DMS53 treated with DMSO at 0.1 percent for 48 hours (cell line): ENCODE results near the gene SH3RF3.
A peak's percentile ranks its signal among the peaks of the same experiment; 100 is the strongest.
"Not testable (repeated sequence)": the region's sequence is repeated elsewhere in the genome, so short reads cannot be mapped to it uniquely, and the experiment has no call there.

Source experiments
- DNase-seq: peaks from one replicate; lab custom pipeline; 2025; ENCODE audit not compliant: unreplicated experiment; lab: John Stamatoyannopoulos, UW

The SH3RF3 gene

DNA sequence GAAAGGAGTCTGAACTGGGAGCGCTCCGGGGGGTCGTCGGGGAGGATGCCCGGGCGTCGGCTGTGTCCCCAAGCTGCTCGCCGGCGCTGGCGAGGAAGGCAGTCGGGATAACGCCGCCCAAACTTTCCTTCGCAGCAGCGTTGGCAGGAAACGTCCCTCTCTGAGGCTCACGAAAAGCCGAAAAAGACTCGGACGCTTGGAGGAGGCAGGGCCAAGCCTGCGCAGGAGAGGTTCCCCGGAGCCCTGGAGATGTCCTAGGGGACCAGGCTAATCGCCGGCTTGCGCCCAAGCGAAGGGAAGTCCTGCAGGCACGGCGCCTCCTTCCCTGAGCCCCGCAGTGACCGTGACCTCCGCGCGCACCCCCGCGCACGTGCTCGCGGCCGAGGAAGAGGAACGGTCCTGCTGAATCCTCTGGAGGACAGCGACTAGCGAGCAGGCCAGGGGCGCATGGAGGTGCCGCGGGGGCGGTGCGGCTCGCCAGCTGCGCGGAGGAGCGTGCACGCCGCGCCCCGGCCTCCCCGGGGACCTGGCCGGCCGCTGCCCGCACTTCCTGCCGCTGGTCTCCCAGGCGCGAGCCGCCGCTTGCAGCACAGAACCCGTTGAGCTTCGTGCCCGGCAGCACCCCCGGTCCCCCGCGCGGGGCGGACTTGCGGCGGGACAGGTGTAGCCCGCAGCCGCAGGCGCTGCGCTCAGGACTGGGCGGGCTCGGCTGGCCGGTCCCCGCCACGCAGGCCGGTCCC is at the start of gene SH3RF3:
Gene SH3RF3 (plus strand): TSS at position 590 of the 740 bp plus-strand sequence.
- DNase-seq = peak; percentile 48

DNA sequence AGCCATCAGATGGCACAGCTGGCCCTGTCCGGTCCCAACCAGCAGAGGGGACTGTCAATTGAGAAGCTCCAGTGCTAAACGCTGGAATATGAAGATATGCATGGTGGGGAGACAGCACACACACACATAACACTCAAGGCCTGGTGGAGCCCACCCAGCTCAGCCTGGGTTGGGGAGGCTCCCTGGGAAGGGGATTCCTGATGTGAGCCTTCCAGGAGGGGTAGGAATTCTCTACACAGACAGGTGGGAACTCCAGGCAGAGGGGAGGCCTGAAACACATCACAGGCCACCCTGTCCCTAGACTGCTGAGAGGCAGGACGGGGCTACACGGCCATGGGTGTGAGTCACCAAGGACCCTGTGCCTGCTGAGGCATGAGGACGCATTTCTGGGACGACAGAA is 49.4 kb upstream of the SH3RF3 start:
- no peak for DNase-seq

DNA sequence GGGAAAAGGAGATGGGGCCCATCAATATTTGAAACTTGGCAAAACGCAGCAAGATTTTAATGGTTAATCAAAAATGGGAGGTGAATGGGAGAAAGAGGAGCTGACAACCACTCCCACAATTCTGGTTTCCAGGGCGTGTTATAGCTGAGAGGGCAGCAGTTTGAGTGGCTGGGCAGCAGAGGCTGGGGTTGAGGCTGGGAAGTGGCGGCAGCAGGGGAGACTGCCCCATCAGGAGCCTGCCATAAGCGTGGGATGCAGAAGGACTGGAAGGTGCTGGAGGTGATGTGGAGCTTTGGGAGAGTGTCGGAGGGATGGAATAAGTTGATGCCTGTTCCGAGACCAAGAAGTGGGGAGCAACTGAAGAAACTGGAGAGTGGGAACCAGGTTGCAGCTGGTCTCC is 48.9 kb upstream of the SH3RF3 start:
- DNase-seq = no peak

DNA sequence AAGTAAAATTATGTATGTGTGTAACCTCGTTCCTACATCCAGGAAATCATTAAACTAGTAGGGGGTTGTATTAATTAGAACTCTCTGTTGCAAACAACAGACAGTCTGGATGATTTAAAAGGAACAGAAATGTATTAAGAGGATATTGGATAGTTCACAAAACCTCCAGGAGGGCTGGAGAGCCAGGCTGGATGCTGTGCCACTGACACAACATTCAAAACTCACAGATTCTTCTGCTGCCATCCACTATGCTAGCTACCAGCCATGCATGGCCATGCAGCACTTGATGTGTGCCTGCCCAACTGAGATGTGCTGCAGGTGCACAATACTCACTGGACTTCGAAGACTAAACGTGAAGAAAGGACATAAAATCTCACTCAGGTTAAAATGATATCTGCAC is 48.2 kb upstream of the SH3RF3 start:
- no peak for DNase-seq

DNA sequence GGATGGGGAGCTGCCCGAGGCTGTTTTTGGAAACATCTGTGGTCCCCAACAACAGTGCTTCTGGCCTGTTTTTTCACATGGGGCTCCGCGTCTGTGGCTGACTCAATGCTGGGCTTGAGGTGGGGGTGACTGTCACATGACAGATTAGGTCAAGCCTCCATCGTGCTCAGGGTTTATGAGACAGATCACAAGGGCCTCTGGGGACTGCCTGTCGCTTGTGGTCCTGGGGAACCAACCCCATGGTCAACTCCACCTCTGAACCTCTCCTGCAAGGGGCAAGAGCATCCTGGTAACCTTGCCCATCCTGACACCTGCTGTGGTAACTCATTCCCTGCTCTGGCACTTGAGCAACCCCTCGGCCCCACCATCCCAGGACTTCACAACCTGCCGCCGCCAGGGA is 47.6 kb upstream of the SH3RF3 start:
- DNase-seq = no peak

DNA sequence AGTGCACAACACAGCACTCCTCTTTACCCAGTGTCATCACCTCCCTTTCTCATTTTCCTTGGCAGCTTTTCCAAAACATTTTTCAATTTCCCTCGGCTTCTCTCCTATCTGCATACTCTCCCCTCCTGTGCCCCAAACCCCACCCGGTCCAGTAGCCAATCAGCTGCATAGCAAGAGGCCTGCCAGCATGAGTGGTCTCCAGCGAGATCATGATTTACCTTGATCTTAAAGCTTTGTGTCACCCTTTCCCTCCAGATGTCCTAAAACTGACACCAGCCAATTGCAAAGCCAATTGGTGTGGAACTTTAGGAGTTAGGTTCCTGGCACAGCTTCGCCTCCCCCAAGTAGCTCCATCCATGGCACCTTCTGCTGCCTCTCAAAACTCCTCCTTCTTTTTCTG is 45.2 kb upstream of the SH3RF3 start:
- no peak for DNase-seq

DNA sequence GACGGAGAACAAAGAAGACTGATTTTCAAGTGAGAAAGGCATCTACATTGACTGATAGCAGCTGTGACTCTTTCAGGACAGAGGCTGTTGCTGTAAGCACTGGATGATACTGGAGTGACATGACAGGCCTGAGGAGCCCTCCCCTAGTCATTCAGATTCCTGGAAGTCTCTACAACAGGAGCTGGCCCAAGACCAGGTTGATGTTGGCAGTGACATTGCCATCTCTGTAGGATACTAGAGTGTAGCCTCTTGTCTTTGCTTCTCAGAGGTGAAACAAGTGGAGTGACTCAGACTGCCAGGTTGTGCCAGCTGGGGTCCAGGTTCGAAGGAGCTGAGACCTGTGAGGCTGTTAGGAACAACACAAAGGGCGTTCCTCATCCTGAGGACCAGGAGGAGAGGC is 44.7 kb upstream of the SH3RF3 start:
- DNase-seq = no peak

DNA sequence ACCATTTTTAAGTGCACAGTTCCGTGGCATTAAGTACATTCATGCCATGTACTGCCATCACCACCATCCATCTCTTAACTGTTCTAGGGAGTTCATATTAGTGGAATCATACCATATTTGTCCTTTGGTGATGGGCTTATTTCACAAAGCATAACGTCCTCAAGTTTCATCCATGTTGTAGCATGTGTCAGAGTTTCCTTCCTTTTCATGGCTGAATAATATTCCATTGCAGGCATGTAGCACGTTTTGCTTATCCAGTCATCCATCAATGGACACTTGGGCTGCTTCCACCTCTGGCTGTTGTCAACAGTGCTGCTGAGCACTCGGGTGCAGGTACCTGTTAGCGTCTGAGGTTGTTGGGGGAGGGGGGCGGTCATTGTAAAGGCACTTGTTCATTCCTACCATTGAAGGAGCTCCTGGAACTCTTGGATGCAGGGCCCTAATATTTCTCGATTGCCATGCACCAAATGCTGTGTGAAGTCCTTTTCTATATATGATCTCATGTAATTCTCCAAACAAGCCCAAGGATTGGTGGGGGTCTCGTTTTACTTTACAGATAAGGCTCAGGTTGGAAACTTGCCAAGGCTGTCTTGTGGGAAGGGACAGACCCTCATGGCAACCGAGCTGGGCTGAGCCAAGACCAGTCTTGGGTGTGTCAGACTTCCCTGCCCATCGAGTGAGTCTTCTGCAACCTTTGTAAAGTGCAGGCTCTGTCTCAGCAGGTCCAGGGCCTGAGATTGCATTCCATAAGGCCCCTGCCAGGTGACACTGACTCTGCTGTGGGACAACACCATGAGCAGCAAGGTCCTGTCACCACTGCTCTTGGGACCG is 42.9 kb upstream of the SH3RF3 start:
- no peak for DNase-seq

DNA sequence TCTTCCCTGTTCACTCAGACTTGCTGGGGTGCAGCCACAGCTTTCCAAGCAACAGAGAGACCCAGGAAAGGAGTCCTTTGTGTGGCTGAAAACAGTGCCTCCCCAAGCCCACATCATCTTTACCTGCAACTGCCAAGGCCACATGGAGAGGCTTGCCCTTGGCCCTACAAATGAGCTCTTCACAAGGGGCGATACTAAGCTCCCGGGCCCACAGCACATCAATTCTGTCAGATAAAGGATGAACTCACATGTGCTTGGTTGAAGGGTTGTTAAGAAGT is 42.3 kb upstream of the SH3RF3 start:
- no peak for DNase-seq

DNA sequence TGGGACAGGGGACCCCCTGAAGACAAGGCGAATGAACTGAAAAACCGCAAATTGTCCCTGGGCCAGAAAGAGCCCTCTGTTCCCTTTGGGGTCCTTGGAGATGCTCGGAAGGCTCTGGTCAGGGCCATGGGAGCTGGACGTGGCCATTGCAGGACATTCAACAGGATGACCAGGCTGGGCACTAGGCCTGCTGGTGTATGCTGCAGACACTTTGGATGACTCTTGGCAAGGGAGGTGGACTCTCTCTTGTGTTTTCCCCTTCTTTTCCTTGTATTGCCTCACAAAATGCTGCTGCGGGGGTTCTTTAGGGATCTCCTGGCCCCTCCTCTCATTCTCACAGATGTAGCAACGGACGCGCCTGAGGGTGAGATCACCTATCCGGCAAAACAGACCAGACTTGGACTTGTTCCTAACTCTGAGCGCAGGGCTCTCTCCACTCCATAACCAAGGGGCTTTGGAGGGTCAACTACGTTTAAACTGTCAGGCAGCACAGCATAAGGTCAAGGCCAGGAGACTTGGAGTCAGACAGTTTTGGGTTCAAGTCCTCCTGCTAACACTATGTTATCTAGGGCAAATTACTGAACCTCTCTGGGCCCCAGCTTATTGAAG is 41.8 kb upstream of the SH3RF3 start:
- DNase-seq = no peak

DNA sequence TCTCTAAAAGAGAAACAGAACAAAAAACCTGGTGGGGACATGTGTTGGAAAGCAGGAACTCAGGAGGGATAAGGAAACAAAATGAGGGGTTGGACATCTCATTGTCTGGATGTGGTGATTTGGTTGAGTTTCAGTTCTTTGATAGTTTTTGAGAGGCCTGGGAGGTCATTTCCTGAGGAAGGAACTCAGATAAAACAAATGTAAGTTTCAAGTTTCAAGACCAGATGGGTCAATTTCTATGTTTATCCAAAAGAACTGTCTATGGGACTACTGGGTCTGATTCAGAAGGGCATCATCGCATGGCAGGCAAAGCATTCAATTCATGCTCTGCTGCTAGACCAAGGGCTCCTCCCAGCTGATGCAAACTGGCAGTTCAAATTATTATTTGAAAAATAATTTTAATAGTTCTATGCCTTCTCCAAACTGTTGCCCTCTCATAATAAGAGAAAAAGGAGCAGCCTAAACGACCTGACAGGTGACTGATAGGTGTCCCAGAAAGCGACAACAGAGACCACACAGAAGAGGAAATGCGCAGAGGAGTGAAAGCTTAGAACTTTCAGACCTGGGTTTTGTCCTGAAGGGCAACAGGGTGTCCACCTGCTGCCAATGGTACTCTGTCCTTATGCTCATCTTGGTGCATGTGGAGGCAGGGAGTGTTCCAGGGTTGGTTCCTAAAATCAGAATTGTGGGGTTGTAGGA is 39.3 kb upstream of the SH3RF3 start:
- no peak for DNase-seq

DNA sequence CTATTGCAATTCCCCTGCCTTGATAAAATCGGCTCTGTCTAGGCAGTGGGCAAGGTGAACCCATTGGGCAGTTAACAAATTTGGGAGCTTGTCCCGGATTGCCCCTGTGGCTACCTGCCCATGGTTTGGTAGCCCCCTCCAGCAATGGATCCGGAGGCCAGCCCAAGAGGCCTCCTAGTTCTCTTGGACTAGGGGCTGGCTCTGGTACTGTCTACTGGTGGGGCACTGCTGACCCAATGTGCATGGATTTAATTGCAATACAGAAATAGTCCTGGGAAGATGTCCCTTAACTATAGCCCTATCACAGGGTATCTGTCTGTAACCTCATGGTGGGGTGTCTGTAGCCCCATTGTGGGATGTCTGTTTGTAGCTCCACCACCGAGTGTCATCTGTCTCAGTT is 37.5 kb upstream of the SH3RF3 start:
- no peak for DNase-seq

DNA sequence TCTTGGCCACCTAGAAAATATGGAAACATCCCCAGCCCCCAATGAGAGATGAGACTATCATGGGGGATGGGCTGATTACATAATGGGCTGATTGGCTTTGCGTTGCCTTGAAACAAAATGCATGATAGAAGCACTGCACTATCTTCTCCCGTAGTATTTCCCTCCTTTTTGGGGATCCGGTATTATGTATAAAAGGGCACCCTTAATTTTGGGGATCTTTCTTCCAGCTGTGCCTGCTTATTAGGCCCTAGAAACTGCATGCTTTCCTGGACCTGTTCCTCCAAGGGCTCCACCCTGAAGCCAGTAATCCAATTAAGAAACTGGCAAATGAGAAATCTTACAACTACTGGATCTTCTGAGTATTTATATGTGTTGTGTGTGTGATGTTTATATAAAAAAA is 34.9 kb upstream of the SH3RF3 start:
- no peak for DNase-seq

DNA sequence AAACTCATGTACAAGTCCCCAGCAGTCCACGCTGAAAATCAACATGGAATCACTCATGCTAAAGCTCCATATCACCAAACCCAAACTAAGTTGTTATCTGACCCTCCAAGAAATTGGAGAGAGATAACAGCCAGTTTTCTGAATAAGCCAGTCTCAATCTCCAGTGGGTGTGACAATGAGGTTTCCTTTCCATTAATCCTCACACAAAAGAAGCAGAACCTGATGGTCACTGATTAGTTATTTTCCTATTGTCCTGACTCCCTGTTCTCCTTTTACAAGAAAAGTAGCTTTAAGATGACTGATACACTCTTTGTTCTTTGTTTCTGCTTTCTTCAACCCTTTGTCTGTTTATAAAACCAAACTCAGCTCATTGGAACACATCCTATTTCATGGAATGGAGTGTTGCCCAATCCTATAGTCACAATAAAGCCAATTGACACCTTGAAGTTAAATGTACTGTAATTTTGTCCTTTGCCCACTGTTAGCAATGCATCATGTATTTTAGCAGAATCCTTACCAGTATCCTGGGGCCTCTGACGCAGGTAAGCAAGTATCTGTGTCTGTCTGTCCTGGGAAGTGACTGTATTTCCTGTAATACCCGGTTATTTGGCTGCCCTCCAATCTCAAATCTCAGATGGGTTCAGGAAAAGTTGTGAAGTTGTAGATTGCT is 30.6 kb upstream of the SH3RF3 start:
- DNase-seq = no peak

DNA sequence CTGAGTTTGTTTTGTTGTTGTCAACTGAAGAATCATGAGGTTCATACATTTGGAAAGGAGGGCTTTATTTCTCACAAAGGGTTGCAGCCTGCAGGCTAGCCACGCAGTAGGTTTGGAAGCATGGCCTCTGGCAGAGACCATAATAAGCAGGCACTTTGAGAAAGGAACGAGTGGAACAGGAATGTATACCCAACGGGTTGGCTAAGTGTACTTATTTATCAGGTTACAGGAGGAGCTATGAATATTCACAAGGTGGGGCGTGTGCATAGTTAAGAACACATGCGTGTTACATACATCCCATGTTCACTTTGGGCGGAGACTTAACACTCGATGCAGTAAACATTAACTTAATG is 30.1 kb upstream of the SH3RF3 start:
- DNase-seq = no peak

DNA sequence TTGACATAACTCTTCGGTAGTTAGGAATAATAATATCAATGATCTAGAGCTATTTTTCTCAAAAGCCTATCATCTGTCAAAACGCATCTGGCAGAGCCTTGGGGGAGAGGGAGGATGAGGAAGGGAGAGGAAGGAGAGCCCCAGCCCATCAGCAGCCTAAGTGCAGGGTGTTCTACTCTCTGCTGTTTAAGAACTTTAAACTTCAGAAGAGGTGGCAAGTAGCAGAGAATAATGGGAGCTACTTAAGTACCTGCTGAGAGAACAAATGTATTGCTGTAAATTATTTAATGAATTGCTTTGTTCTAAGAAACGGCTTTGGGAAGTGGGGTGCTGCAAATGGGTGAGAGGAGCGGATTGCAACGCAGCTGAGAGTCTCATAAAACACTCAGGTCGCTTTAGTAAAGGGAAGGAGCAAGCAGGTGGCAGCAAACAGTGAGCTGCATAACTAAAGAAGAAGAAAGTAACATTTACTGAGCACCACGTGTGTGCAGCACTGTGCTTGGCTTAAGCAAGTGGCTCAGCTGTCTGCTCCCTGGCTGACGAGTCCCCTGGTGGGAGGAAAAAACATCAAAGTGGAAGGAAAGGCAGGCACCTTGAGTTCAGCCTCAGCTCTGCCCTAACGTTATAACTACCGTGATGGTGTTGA is 26.3 kb upstream of the SH3RF3 start:
- no peak for DNase-seq

DNA sequence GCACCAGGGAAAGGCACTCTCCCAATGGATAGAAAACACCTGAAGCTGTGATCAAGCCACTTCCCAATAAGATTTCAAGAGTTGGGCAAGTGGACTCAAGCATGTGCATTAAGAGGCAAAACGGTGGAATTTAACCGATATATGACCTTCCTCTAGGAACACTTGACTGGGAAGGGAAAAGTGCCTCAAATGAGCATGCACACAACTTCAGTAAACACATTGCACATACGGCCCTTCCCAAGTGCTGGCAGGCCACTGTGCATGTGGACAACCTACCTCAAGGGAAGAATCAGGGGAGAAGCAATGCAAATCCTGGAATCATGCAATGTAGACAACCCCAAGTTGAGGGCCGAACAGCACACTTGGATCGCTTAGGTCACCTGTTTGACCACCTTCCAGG is 23.9 kb upstream of the SH3RF3 start:
- DNase-seq = no peak

DNA sequence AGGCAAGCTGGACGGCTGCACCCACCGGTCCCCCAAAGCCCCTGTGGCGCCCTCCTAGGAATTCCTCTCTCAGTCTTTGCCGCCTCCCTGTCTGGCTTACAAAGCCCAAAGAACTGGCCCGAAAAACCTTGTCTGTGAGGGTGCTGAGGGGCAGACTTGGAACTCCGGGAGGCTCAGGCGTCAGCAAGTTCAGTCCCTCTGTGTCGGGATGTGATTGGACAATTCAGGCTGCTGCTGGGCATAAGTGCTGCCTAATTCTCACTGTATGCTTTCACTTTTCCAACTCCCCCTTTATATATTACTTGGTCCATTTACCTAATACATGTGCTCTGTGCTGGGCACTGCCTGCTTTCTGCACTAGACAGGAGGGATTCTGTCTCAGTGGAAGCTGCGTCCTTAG is 20.3 kb upstream of the SH3RF3 start:
- no peak for DNase-seq

DNA sequence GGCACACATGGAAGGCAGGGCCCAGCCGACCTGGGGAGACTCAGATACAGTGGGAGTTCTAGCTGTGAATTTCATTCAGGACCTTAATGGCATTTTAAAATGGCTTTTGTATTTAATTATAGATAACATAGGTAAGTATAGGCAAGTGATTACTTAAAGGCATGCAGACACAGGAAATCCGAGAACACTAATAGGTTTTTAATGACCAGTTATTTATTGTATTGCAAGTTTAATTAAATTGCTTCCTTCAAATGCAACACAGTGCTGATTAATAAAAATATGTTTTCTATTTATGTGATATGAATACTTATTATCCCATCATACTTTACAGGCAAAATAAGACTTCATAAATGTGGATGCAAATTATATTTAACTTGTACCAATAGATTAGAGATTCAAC is 19.7 kb upstream of the SH3RF3 start:
- DNase-seq = no peak

DNA sequence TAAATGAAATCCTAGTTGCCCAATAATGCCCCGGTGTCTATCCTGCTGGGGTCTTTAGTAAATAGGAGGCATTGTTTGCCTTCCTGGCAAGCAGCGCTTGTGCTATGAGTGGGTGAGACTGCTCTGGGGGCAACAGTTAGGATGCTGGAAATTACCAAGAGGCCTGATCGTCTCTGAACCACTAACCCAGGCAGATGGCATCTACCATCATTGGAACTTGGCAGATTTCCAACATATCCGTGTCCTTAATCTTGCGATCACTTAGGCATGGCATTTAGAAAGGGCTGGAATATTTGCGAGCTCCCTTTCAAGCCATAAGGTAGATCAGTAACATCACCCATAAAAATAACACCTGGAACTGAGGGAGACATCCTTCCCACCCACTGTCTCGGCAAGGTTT is 18.8 kb upstream of the SH3RF3 start:
- no peak for DNase-seq

DNA sequence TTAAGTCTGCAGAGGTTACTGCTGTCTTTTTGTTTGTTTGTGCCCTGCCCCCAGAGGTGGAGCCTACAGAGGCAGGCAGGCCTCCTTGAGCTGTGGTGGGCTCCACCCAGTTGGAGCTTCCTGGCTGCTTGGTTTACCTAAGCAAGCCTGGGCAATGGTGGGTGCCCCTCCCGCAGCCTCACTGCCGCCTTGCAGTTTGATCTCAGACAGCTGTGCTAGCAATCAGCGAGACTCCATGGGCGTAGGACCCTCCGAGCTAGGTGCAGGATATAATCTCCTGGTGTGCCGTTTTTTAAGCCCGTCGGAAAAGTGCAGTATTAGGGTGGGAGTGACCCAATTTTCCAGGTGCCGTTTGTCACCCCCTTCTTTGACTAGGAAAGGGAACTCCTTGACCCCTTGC is 11.8 kb upstream of the SH3RF3 start:
- not testable (repeated sequence) for DNase-seq
